HG02885 (cell line): Measurements from ENCODE around the gene TNFRSF13B.
"Not testable (repeated sequence)": the region's sequence is repeated elsewhere in the genome, so short reads cannot be mapped to it uniquely, and the experiment has no call there.

Experiments used
- ATAC-seq: cut with Tn5 transposase; IDR thresholded peaks from one replicate; pipeline ENCODE4 v1.9.1; 2021; ENCODE audit warnings: mild to moderate bottlenecking; ENCODE audit not compliant: unreplicated experiment, poor library complexity

Gene TNFRSF13B

GRCh38 chr17:16915752-16916556 lies 56.0 kb downstream of the TNFRSF13B start:
- ATAC-seq, result peak; percentile 53

- ATAC-seq, result no peak
Observed at GRCh38 chr17:16913463-16913862, 58.5 kb downstream of the TNFRSF13B start.

GRCh38 chr17:16912021-16912962 lies 59.6 kb downstream of the TNFRSF13B start:
- ATAC-seq, result no peak

- ATAC-seq, result no peak
Observed at GRCh38 chr17:16911141-16911937, 60.6 kb downstream of the TNFRSF13B start.

- ATAC-seq, result no peak
Observed at GRCh38 chr17:16910341-16910740, 61.6 kb downstream of the TNFRSF13B start.

GRCh38 chr17:16909472-16910246 lies 62.3 kb downstream of the TNFRSF13B start:
- ATAC-seq, result no peak

GRCh38 chr17:16908273-16908672 lies 63.6 kb downstream of the TNFRSF13B start:
- no peak for ATAC-seq

GRCh38 chr17:16906680-16907079 lies 65.2 kb downstream of the TNFRSF13B start:
- ATAC-seq, result no peak

GRCh38 chr17:16905593-16906191 lies 66.2 kb downstream of the TNFRSF13B start:
- no peak for ATAC-seq

- ATAC-seq, result not testable (repeated sequence)
Observed at GRCh38 chr17:16903070-16903469, 68.8 kb downstream of the TNFRSF13B start.

- no peak for ATAC-seq
Observed at GRCh38 chr17:16900288-16900882, 71.5 kb downstream of the TNFRSF13B start.

- ATAC-seq, result not testable (repeated sequence)
Observed at GRCh38 chr17:16897211-16897896, 74.6 kb downstream of the TNFRSF13B start.

GRCh38 chr17:16896235-16896634 lies 75.7 kb downstream of the TNFRSF13B start:
- ATAC-seq, result not testable (repeated sequence)

GRCh38 chr17:16893527-16893926 lies 78.4 kb downstream of the TNFRSF13B start:
- not testable (repeated sequence) for ATAC-seq

- not testable (repeated sequence) for ATAC-seq
Observed at GRCh38 chr17:16892876-16893454, 79.0 kb downstream of the TNFRSF13B start.

GRCh38 chr17:16889088-16889465 lies 82.8 kb downstream of the TNFRSF13B start:
- no peak for ATAC-seq
